Measurements from ENCODE around the gene SLC39A11.

DNA sequence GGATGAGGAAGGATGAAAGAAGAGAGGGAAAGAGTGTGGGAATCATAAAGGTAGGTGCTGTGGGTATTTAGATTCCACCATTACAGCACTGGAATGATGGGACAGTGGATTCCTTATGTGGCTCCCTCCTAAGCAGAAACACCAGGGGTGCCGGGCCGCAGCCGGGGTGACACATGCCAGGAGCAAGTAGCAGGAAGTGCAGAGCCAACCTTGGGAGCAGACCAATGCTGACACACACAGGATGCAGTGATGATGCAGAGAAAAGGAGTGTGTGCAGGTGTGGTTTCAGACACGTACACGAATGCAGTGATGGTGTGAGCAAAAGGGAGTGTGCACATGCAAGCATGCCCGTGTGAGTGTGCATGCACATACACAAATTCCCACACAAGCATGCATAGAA is 338.0 kb downstream of the SLC39A11 start:
- TF ChIP-seq, protein P1, sequence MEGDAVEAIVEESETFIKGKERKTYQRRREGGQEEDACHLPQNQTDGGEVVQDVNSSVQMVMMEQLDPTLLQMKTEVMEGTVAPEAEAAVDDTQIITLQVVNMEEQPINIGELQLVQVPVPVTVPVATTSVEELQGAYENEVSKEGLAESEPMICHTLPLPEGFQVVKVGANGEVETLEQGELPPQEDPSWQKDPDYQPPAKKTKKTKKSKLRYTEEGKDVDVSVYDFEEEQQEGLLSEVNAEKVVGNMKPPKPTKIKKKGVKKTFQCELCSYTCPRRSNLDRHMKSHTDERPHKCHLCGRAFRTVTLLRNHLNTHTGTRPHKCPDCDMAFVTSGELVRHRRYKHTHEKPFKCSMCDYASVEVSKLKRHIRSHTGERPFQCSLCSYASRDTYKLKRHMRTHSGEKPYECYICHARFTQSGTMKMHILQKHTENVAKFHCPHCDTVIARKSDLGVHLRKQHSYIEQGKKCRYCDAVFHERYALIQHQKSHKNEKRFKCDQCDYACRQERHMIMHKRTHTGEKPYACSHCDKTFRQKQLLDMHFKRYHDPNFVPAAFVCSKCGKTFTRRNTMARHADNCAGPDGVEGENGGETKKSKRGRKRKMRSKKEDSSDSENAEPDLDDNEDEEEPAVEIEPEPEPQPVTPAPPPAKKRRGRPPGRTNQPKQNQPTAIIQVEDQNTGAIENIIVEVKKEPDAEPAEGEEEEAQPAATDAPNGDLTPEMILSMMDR (IDR thresholded peaks at IDR 0.05; ENCODE audit: poor library complexity, severe bottlenecking), result no peak
- TF ChIP-seq POLR2AphosphoS5 (IDR thresholded peaks at IDR 0.05) (no peak), MXI1 (conservative IDR thresholded peaks at IDR 0.05; ENCODE audit: poor library complexity, severe bottlenecking) (no peak), EZH2 (IDR thresholded peaks at IDR 0.05; ENCODE audit: borderline replicate concordance, insufficient read depth, low read length, poor library complexity, severe bottlenecking) (no peak), REST (IDR thresholded peaks at IDR 0.05; ENCODE audit: borderline replicate concordance) (no peak)
